ENCODE measurements around the gene TRPM2.

TRPM2 gene

DNA sequence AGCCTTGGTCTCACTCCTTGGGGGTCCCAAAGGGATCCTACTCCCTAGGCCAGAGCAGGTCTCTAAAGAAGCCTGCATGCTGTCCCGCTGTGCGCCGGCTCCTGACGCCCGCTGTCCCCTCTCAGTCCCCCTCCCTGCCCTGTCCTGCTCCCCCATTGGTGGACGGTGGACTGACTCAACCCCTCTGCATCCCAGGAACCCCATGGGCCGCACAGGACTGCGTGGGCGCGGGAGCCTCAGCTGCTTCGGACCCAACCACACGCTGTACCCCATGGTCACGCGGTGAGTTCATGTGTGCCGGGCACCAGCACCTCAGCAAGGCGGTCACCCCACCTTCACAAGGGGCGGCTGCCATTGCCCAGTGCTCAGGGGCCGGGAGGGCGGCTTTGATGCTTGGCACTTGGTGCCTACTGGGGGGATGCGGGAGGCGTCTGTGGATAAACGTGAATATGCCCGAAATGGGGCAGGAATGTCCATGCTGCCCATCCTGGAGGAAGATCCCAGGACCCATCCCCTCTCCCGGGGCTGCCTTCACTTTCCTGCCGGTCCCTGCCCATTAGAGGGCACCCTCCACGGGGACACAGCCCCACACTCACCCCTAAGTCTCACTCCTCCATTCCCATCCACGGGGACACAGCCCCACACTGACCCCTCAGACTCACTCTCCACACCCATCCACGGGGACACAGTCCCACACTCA, 81.7 kb downstream of the TRPM2 start:
- TF ChIP-seq, protein P1, sequence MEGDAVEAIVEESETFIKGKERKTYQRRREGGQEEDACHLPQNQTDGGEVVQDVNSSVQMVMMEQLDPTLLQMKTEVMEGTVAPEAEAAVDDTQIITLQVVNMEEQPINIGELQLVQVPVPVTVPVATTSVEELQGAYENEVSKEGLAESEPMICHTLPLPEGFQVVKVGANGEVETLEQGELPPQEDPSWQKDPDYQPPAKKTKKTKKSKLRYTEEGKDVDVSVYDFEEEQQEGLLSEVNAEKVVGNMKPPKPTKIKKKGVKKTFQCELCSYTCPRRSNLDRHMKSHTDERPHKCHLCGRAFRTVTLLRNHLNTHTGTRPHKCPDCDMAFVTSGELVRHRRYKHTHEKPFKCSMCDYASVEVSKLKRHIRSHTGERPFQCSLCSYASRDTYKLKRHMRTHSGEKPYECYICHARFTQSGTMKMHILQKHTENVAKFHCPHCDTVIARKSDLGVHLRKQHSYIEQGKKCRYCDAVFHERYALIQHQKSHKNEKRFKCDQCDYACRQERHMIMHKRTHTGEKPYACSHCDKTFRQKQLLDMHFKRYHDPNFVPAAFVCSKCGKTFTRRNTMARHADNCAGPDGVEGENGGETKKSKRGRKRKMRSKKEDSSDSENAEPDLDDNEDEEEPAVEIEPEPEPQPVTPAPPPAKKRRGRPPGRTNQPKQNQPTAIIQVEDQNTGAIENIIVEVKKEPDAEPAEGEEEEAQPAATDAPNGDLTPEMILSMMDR (IDR thresholded peaks at IDR 0.05; ENCODE audit: low read depth, low read length), result no peak
- no peak overlapping the region for H3K4me3 ChIP-seq (replicated peaks in 1 of 2; ENCODE audit: low read depth in 2 of 2, low read length in 2 of 2)
- no peak for DNase-seq (ENCODE audit: low read depth in 2 of 2)

DNA sequence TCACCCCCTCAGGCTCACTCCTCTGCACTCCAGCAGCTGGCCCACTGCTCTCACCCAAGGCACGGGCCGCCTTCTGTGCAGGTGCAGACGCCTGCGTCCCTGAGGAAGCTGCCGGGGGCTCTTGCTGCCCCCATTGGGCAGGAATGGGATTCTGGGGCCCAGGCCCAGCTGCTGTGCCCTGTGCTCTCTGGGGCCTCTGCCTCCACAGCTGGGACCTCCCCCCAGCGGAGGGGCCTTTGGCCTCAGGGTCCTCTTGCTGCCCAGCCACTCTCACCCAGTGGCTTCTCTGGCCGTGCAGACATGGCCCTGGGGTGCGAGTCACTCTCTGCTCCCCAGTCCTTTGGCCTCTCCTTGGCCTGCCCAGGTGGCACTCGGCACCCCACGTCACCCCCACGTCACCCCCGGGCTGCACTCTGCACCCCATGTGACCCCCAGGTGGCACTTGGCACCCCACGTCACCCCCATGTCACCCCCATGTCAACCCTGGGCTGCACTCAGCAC, 82.7 kb downstream of the TRPM2 start:
- TF ChIP-seq, protein P1 (IDR thresholded peaks at IDR 0.05; ENCODE audit: low read depth, low read length), result no peak
- H3K4me3 ChIP-seq (replicated peaks in 1 of 2; ENCODE audit: low read depth in 2 of 2, low read length in 2 of 2), result no peak overlapping the region
- no peak for DNase-seq (ENCODE audit: low read depth in 2 of 2)

DNA sequence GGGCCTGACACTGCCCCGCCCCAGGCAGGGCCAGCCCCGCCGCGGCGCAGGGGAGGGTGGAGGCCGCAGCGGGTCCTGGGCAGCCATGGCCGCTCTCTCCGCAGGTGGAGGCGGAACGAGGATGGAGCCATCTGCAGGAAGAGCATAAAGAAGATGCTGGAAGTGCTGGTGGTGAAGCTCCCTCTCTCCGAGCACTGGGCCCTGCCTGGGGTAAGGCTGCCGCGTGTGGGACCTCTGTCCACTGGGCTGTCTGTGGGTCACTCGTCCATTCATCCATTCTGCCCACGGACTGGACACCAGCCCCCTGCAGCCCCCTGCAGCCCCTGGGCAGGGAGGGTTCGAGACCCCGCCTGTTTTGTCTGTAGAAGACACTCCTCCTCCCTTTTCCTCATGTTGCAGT, 83.5 kb downstream of the TRPM2 start:
- DNase-seq (ENCODE audit: low read depth in 2 of 2), result no peak
- no peak overlapping the region for H3K4me3 ChIP-seq (replicated peaks in 1 of 2; ENCODE audit: low read depth in 2 of 2, low read length in 2 of 2)
- TF ChIP-seq, protein P1 (IDR thresholded peaks at IDR 0.05; ENCODE audit: low read depth, low read length), result no peak

DNA sequence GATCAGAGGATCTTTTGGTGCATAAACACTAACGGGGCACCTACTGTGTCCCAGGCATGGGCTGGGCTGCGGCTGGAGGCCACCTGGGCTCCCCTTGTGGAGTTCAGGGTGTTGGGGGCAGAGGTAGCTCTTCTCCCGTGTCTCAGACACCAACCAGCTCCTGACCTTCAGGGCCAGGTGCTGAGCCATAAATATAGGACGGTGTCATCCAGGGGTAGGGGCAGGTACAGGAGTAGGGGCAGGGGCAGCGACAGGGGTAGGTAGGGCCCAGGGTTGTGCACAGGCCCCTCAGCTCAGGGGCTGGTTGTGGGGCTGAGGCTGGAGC, 83.9 kb downstream of the TRPM2 start:
- no peak overlapping the region for H3K4me3 ChIP-seq (replicated peaks in 1 of 2; ENCODE audit: low read depth in 2 of 2, low read length in 2 of 2)
- no peak for DNase-seq (ENCODE audit: low read depth in 2 of 2)
- TF ChIP-seq, protein P1 (IDR thresholded peaks at IDR 0.05; ENCODE audit: low read depth, low read length), result no peak

DNA sequence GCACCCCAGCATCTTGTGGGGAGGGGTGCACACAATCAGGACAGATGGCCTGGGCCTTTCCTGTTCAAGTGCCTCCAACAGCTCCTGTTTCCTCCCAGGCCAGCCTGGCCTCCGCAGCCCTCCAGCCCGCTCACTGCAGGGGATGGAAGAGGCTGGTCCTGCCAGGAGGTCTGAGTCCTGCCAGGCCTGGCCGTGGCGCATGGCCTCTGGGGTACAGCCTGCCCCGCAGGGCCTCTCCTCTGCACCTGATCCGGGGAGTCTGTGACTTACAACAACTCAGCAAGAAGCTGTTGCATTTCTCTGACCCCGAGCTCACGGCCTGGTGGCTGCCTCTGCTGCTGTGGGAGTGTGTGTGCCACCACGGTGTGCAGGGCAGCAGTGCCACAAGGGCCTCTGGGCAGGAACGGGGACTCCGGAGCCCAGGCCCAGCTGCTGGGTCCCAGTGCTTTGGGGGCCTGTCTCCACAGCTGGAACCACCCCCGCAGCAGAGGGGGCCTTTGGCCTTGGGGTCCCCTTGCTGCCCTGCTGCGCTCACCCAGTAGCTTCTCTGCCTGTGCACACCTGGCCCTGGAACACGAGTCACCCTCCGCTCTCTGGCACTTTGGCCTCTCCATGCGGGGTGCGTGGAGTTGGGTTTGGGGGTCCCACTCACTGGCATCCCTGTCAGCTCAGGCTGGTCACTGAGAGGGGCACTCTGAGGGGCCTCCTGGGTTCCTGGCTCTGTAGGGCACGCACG, 84.4 kb downstream of the TRPM2 start:
- DNase-seq (ENCODE audit: low read depth in 2 of 2), result no peak
- TF ChIP-seq, protein P1 (IDR thresholded peaks at IDR 0.05; ENCODE audit: low read depth, low read length), result no peak

DNA sequence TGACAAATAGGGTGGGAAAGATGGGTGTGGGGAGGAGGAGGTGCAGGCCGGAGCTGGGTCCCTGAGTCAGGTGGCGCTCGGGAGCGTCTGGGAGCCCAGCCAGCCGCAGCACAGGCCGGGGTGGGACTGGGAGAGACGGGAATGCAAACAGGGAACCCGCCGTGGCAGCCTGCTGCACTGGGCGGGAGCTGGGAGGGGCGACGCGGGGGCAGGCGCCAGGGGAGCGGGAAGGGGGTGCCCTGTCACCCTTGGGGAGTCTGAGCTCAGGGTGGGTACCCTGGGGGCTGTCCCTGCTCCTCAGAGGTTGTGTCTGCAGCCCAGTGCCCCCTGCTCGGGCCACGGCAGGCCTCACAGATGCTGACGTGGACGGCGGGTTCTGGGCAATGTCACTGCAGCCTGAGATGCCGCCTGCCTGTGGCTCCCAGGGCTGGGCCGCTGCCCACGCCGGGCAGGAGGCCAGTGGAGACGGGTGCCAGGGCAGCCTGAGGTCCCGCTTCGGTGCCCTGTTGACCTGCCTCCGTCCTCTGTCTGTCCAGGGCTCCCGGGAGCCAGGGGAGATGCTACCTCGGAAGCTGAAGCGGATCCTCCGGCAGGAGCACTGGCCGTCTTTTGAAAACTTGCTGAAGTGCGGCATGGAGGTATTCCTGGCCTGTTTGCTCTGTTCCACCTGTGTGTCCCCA, 85.2 kb downstream of the TRPM2 start:
- DNase-seq (ENCODE audit: low read depth in 2 of 2), result no peak
- TF ChIP-seq, protein P1 (IDR thresholded peaks at IDR 0.05; ENCODE audit: low read depth, low read length), result no peak
- H3K4me3 ChIP-seq (replicated peaks in 1 of 2; ENCODE audit: low read depth in 2 of 2, low read length in 2 of 2), result no peak overlapping the region

More for the DNA sequence above, 84.4 kb downstream of the TRPM2 start:
- no peak overlapping the region for H3K4me3 ChIP-seq (replicated peaks in 1 of 2; ENCODE audit: low read depth in 2 of 2, low read length in 2 of 2)
